Endothelial cell of umbilical vein (primary cell): ENCODE measurements around the gene SELPLG. TPM values are rescaled to one million over a fixed set of nuclear protein-coding genes. Genes with fewer than 3 reads are reported as not detected.

ENCODE experiments used
- BruUV-seq: library from RNA; stranded (reverse); fragments of 400-500 nt; replicated peaks from 2 replicates; lab custom pipeline; 2021; lab: Mats Ljungman, UMichigan
- CTCF ChIA-PET: fragments of 300-600, 350-600 bp; sonication (Branson Sonifier 250); formaldehyde crosslinking; loops from one replicate; lab custom pipeline; 2021; ENCODE audit warnings: antibody characterized with exemption, inconsistent platforms; lab: Charles Lee
- POLR2A ChIA-PET: fragments of 300-600, 350-600 bp; sonication (Branson Sonifier 250); formaldehyde crosslinking; loops from one replicate; lab custom pipeline; 2021; ENCODE audit warnings: antibody characterized with exemption, inconsistent platforms; lab: Charles Lee
- DNase-seq: peaks from one replicate; pipeline ENCODE4 v3.0.0-alpha.2; 2011; ENCODE audit warnings: low read depth, low spot score
- FAIRE-seq: peaks from 2 replicates; lab custom pipeline; 2011; peaks lifted over from hg19 to GRCh38; lab: Jason Lieb, UNC
- H2AFZ ChIP-seq: 2 replicates; pipeline ENCODE4 v1.6.0; 2012; ENCODE audit warnings: low read depth, low read length, control low read depth, inconsistent platforms
- H3K27ac ChIP-seq: 2 replicates; pipeline ENCODE4 v1.5.1; 2011; ENCODE audit warnings: low read depth, mild to moderate bottlenecking, control low read depth, low read length, moderate library complexity; ENCODE audit not compliant: insufficient read depth
- H3K27me3 ChIP-seq, 2 experiments: 2 replicates each; pipeline versions ENCODE4 v1.6.0 to v1.6.1; 2011; ENCODE audit warnings: low read length in 2 of 2, mixed read lengths in 1 of 2; ENCODE audit not compliant: control insufficient read depth in 2 of 2, insufficient read depth in 2 of 2
- H3K36me3 ChIP-seq, 2 experiments: 2 replicates in 1 of 2; 3 replicates in 1 of 2; pipeline ENCODE4 v1.5.1; 2011; ENCODE audit warnings: low read length in 2 of 2, mild to moderate bottlenecking in 1 of 2, moderate library complexity in 1 of 2; ENCODE audit not compliant: control insufficient read depth in 2 of 2, insufficient read depth in 2 of 2; ENCODE audit errors: extremely low read depth in 1 of 2
- H3K4me1 ChIP-seq: 3 replicates; pipeline ENCODE4 v1.5.1; 2011; ENCODE audit warnings: mild to moderate bottlenecking, low read length; ENCODE audit not compliant: control insufficient read depth, insufficient read depth; ENCODE audit errors: extremely low read depth
- H3K4me2 ChIP-seq: 2 replicates; pipeline ENCODE4 v1.6.1; 2011; ENCODE audit warnings: low read length, control low read depth, mixed read lengths; ENCODE audit not compliant: insufficient read depth
- H3K4me3 ChIP-seq, 3 experiments: fragments of 200-600 bp in 1 of 3; sonication (generic), shearing (Covaris generic) in 1 of 3; replicated peaks in 1 of 3; 2 replicates each; pipeline ENCODE4 v1.5.1; 2011 to 2016; ENCODE audit warnings: control low read depth in 3 of 3, low read length in 3 of 3, mild to moderate bottlenecking in 2 of 3, inconsistent platforms in 1 of 3, low read depth in 1 of 3, moderate library complexity in 1 of 3; ENCODE audit not compliant: insufficient read depth in 1 of 3
- H3K79me2 ChIP-seq: 2 replicates; pipeline ENCODE4 v1.6.0; 2012; ENCODE audit warnings: low read length, inconsistent platforms; ENCODE audit not compliant: control insufficient read depth, insufficient read depth
- H3K9ac ChIP-seq: replicated peaks from 2 replicates; pipeline ENCODE3; 2011; ENCODE audit warnings: low read length, control low read depth; ENCODE audit not compliant: insufficient read depth; ENCODE audit errors: extremely low read depth
- H3K9me1 ChIP-seq: replicated peaks from 3 replicates; pipeline ENCODE4 v1.6.0; 2011; ENCODE audit warnings: mild to moderate bottlenecking, low read length; ENCODE audit not compliant: control insufficient read depth, insufficient read depth; ENCODE audit errors: extremely low read depth
- H3K9me3 ChIP-seq: replicated peaks from 2 replicates; pipeline ENCODE4 v1.5.1; 2012; ENCODE audit warnings: low read length, inconsistent platforms; ENCODE audit not compliant: control insufficient read depth, insufficient read depth
- H4K20me1 ChIP-seq: replicated peaks from 2 replicates; pipeline ENCODE3; 2011; ENCODE audit warnings: mild to moderate bottlenecking, low read length; ENCODE audit not compliant: control insufficient read depth, insufficient read depth; ENCODE audit errors: extremely low read depth
- EZH2 ChIP-seq: IDR thresholded peaks from 2 replicates; pipeline ENCODE4 v1.6.1; 2012; ENCODE audit warnings: borderline replicate concordance, low read depth, mild to moderate bottlenecking, moderate library complexity, low read length, inconsistent platforms; ENCODE audit not compliant: severe bottlenecking
- FOS ChIP-seq: IDR thresholded peaks from 2 replicates; pipeline ENCODE4 v1.6.1; 2011; ENCODE audit warnings: mild to moderate bottlenecking, low read length, moderate library complexity, borderline replicate concordance; ENCODE audit not compliant: insufficient read depth
- GATA2 ChIP-seq: IDR thresholded peaks from 2 replicates; pipeline ENCODE4 v1.7.0; 2011; ENCODE audit warnings: low read depth, mild to moderate bottlenecking, moderate library complexity, mixed read lengths, low read length; ENCODE audit not compliant: insufficient read length, insufficient read depth
- JUN ChIP-seq: IDR thresholded peaks from 2 replicates; pipeline ENCODE4 v1.6.1; 2011; ENCODE audit warnings: borderline replicate concordance, low read depth; ENCODE audit not compliant: insufficient read length, insufficient read depth
- MYC ChIP-seq: IDR thresholded peaks from one replicate; pipeline ENCODE4 v1.6.1; 2011; ENCODE audit warnings: mild to moderate bottlenecking, low read depth, low read length
- POLR2A ChIP-seq: IDR thresholded peaks from 2 replicates; pipeline ENCODE4 v1.6.1; 2012; ENCODE audit warnings: low read depth, mild to moderate bottlenecking, control low read depth, low read length
- POLR2AphosphoS5 ChIP-seq: IDR thresholded peaks from 2 replicates; pipeline ENCODE4 v1.6.1; 2012; ENCODE audit warnings: low read depth, mild to moderate bottlenecking, control low read depth, low read length, moderate library complexity; ENCODE audit not compliant: insufficient read depth
- dilution Hi-C: fragments of 300-500 bp; cut with MboI; formaldehyde crosslinking; loops from one replicate; pipeline ENCODE4 v1.15.0; 2019; ENCODE audit warnings: low sequenced_read_pairs; ENCODE audit not compliant: extremely low pct_ligation_motif_present
- intact Hi-C: fragments of 100-400 bp; cut with micrococcal nuclease; formaldehyde crosslinking; loops from one replicate; pipeline ENCODE4 v1.10.0; 2022
- polyA plus RNA-seq, 4 experiments: library from polyadenylated mRNA; depleted of rRNA in 3 of 4; stranded (reverse) in 3 of 4; unstranded in 1 of 4; fragments of >200 nt; gene quantifications; 2 replicates each; pipeline versions ENCODE4 v1.2.1 to v1.2.3, GENCODE V29; 2011 to 2012; ENCODE audit warnings: missing spikeins in 1 of 4
- total RNA-seq: library from RNA; stranded (reverse); gene quantifications from 2 replicates; pipeline ENCODE4 v1.2.3, GENCODE V29; 2021
- TF ChIP-seq, protein P1 (sequence below), 2 donors: IDR thresholded peaks; 1 replicate in 1 of 2; 2 replicates in 1 of 2; pipeline ENCODE4 v1.5.1; 2011; ENCODE audit warnings: low read length in 2 of 2, mild to moderate bottlenecking in 2 of 2, moderate library complexity in 2 of 2, control low read depth in 1 of 2, inconsistent platforms in 1 of 2, low read depth in 1 of 2; ENCODE audit not compliant: insufficient read depth in 1 of 2; ENCODE audit errors: extremely low read depth in 1 of 2
- TF ChIP-seq, protein P2 (sequence below): IDR thresholded peaks from 2 replicates; pipeline ENCODE4 v1.6.1; 2011; ENCODE audit not compliant: insufficient read depth, insufficient read length

Gene SELPLG
- total and polyA plus RNA-seq, 2 donors (not counting 3 experiments of a cell fraction or from before 2014, with no cell fraction given): 1.0 to 1.2 TPM

DNA sequence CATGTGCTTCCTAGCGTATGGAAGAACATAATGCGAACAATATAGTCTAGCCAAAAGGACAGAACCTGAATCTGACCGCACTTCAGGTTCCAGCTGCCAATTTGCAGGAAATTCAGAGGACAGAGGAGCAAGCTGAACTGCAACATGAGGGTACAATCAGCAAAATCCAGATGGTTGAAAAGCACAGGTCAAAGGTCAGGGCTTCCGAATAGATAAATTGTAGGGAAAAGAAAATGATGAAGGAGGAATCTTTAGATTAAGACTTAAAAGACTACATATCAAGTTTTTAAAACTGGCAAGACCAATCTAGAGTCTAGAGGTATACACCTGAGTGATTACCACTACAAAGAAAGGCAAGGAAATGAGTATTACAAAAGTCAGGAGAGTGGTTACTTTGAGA is 42.1 kb upstream of the SELPLG start:
- no TSS peak for BruUV-seq
- POLR2A ChIA-PET: no interaction called here
- dilution Hi-C loops (no loop called here), intact Hi-C loops (no loop called here)
- peaks cover 67% of the 10 kb centered on the region for H3K79me2 ChIP-seq
- peaks cover 7% of the 10 kb centered on the region for H3K4me1 ChIP-seq
- DNase-seq: no peak
- FAIRE-seq: no peak
- H3K9ac ChIP-seq: no peak overlapping the region
- TF ChIP-seq MYC: no peak
- TF ChIP-seq JUN: no peak
- TF ChIP-seq POLR2A: no peak
- TF ChIP-seq, protein P1, sequence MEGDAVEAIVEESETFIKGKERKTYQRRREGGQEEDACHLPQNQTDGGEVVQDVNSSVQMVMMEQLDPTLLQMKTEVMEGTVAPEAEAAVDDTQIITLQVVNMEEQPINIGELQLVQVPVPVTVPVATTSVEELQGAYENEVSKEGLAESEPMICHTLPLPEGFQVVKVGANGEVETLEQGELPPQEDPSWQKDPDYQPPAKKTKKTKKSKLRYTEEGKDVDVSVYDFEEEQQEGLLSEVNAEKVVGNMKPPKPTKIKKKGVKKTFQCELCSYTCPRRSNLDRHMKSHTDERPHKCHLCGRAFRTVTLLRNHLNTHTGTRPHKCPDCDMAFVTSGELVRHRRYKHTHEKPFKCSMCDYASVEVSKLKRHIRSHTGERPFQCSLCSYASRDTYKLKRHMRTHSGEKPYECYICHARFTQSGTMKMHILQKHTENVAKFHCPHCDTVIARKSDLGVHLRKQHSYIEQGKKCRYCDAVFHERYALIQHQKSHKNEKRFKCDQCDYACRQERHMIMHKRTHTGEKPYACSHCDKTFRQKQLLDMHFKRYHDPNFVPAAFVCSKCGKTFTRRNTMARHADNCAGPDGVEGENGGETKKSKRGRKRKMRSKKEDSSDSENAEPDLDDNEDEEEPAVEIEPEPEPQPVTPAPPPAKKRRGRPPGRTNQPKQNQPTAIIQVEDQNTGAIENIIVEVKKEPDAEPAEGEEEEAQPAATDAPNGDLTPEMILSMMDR (IDR thresholded peaks at IDR 0.05; ENCODE audit: extremely low read depth in 1 of 2, insufficient read depth in 1 of 2, low read depth in 1 of 2, low read length in 2 of 2): no peak
- TF ChIP-seq FOS: no peak
- no peak for TF ChIP-seq GATA2
- TF ChIP-seq POLR2AphosphoS5: no peak
- no peak for TF ChIP-seq EZH2
- TF ChIP-seq, protein P2, sequence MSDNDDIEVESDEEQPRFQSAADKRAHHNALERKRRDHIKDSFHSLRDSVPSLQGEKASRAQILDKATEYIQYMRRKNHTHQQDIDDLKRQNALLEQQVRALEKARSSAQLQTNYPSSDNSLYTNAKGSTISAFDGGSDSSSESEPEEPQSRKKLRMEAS: no peak
- H4K20me1 ChIP-seq: no peaks in the 10 kb centered on the region
- no peak overlapping the region for H2AFZ ChIP-seq
- CTCF ChIA-PET: interaction anchor here (0.9 kb wide), 1 partner anchor 11 kb away, joined by 3 read pairs; no protein-coding TSS in a partner anchor
- H3K36me3 ChIP-seq: peaks cover 2 to 17% of the 10 kb centered on the region in 2 experiments
- no peaks in the 10 kb centered on the region for H3K27me3 ChIP-seq
- H3K9me1 ChIP-seq: no peaks in the 10 kb centered on the region
- no peak overlapping the region for H3K4me2 ChIP-seq
- H3K4me3 ChIP-seq: no peak overlapping the region
- no peaks in the 10 kb centered on the region for H3K9me3 ChIP-seq
- no peak overlapping the region for H3K27ac ChIP-seq
